GM10266 (cell line): ENCODE results near the gene SLC1A4.
"Not testable (repeated sequence)": the region's sequence is repeated elsewhere in the genome, so short reads cannot be mapped to it uniquely, and the experiment has no call there.

Experiments
- DNase-seq: peaks from one replicate; pipeline ENCODE4 v3.0.0; 2012; ENCODE audit errors: extremely low spot score
- CTCF ChIP-seq: IDR thresholded peaks from 2 replicates; pipeline ENCODE4 v1.5.1; 2012; ENCODE audit warnings: mild to moderate bottlenecking, low read depth; ENCODE audit not compliant: control insufficient read depth, insufficient read depth; ENCODE audit errors: missing control alignments

The SLC1A4 gene

GRCh38 chr2:65013776-65014175 lies 24.6 kb downstream of the SLC1A4 start:
- no peak for DNase-seq
- TF ChIP-seq CTCF = no peak

GRCh38 chr2:65015731-65016130 lies 26.5 kb downstream of the SLC1A4 start:
- no peak for DNase-seq
- no peak for TF ChIP-seq CTCF

GRCh38 chr2:65016789-65017188 lies 27.6 kb downstream of the SLC1A4 start:
- DNase-seq = peak; percentile 52
- no peak for TF ChIP-seq CTCF

- peak; percentile 40 for TF ChIP-seq CTCF
Observed at GRCh38 chr2:65017335-65017734, 28.1 kb downstream of the SLC1A4 start.

GRCh38 chr2:65018141-65018582 lies 29.0 kb downstream of the SLC1A4 start:
- no peak for TF ChIP-seq CTCF
- no peak for DNase-seq

More at GRCh38 chr2:65017335-65017734, 28.1 kb downstream of the SLC1A4 start:
- no peak for DNase-seq

- no peak for TF ChIP-seq CTCF
- DNase-seq = no peak
Observed at GRCh38 chr2:65019010-65019409, 29.8 kb downstream of the SLC1A4 start.

- no peak for DNase-seq
- no peak for TF ChIP-seq CTCF
Observed at GRCh38 chr2:65019675-65020195, 30.5 kb downstream of the SLC1A4 start.

GRCh38 chr2:65020251-65020650 lies 31.1 kb downstream of the SLC1A4 start:
- DNase-seq = not testable (repeated sequence)
